OCI-LY3 (cell line): ENCODE results near the gene RBM20.
A peak's percentile ranks its signal among the peaks of the same experiment; 100 is the strongest.
"Not testable (repeated sequence)": the region's sequence is repeated elsewhere in the genome, so short reads cannot be mapped to it uniquely, and the experiment has no call there.

ENCODE experiments used
- H2AFZ ChIP-seq: fragments of 200-600, 300-600 bp; shearing (Covaris generic); 2 replicates; pipeline ENCODE4 v1.6.0; 2014; ENCODE audit warnings: antibody characterized with exemption, low read depth, low read length
- H3K27ac ChIP-seq: fragments of 200-600, 300-600 bp; sonication (generic); 2 replicates; pipeline ENCODE4 v1.5.1; 2014; ENCODE audit warnings: mild to moderate bottlenecking, low read length, moderate library complexity, mixed read lengths
- H3K27me3 ChIP-seq: fragments of 200-600, 300-600 bp; sonication (generic); 2 replicates; pipeline ENCODE4 v1.6.1; 2014; ENCODE audit warnings: low read depth, low read length, mixed read lengths
- H3K36me3 ChIP-seq: fragments of 200-600, 300-600 bp; sonication (generic); replicated peaks from 2 replicates; pipeline ENCODE3; 2014; ENCODE audit warnings: low read depth, low read length, mixed read lengths
- H3K4me1 ChIP-seq: fragments of 300-600, 200-600 bp; sonication (generic); 2 replicates; pipeline ENCODE4 v1.6.1; 2014; ENCODE audit warnings: low read length, mixed read lengths
- H3K4me2 ChIP-seq: fragments of 200-600, 300-600 bp; sonication (generic); 2 replicates; pipeline ENCODE4 v1.6.1; 2014; ENCODE audit warnings: low read length, mixed read lengths
- H3K4me3 ChIP-seq: fragments of 300-600, 200-600 bp; sonication (generic); 2 replicates; pipeline ENCODE4 v1.5.1; 2014; ENCODE audit warnings: antibody characterized with exemption, mild to moderate bottlenecking, low read length, moderate library complexity
- H3K79me2 ChIP-seq: fragments of 300-600, 200-600 bp; shearing (Covaris generic); 2 replicates; pipeline ENCODE4 v1.6.1; 2014; ENCODE audit warnings: mild to moderate bottlenecking, low read length, mixed read lengths
- H3K9ac ChIP-seq: fragments of 300-600, 200-600 bp; shearing (Covaris generic); 2 replicates; pipeline ENCODE4 v1.6.0; 2014; ENCODE audit warnings: mild to moderate bottlenecking, low read length, moderate library complexity
- H3K9me3 ChIP-seq: fragments of 200-600, 300-600 bp; shearing (Covaris generic); 2 replicates; pipeline ENCODE4 v1.6.1; 2014; ENCODE audit warnings: low read length, mixed read lengths; ENCODE audit not compliant: insufficient read depth
- H4K20me1 ChIP-seq: fragments of 200-600, 300-600 bp; sonication (generic); 2 replicates; pipeline ENCODE4 v1.6.1; 2016; ENCODE audit warnings: low read length, mixed read lengths; ENCODE audit not compliant: insufficient read depth
- CTCF ChIP-seq: fragments of 200-600, 300-600 bp; sonication (generic); IDR thresholded peaks from 2 replicates; pipeline ENCODE4 v1.5.1; 2014; ENCODE audit warnings: antibody characterized with exemption, low read length, low read depth
- EZH2phosphoT487 ChIP-seq: fragments of 200-600 bp; shearing (Covaris generic); IDR thresholded peaks from 2 replicates; pipeline ENCODE4 v1.6.1; 2018; ENCODE audit warnings: antibody characterized with exemption, mixed run types, low read depth

Gene RBM20

GRCh38 chr10:110864662-110865140 lies 220.6 kb downstream of the RBM20 start:
- Histone ChIP-seq H3K4me1 (peaks cover 94% of the 10 kb centered on the region), H3K36me3 (no peaks in the 10 kb centered on the region), H4K20me1 (no peaks in the 10 kb centered on the region), H3K9ac (peak overlapping the region; percentile 54), H3K27me3 (no peaks in the 10 kb centered on the region), H3K4me3 (peak overlapping the region; percentile 47), H2AFZ (peak overlapping the region; percentile 36; the same call in 1 of the 2 replicates), H3K9me3 (no peaks in the 10 kb centered on the region), H3K4me2 (peak overlapping the region; percentile 82), H3K27ac (peak overlapping the region; percentile 98), H3K79me2 (no peaks in the 10 kb centered on the region)
- TF ChIP-seq CTCF (no peak), EZH2phosphoT487 (no peak)

GRCh38 chr10:110865186-110865808 lies 221.2 kb downstream of the RBM20 start:
- TF ChIP-seq CTCF: no peak
- no peak for TF ChIP-seq EZH2phosphoT487
- Histone ChIP-seq H3K9ac (peak overlapping the region; percentile 54), H3K27ac (peak overlapping the region; percentile 98), H4K20me1 (no peaks in the 10 kb centered on the region), H3K79me2 (no peaks in the 10 kb centered on the region), H3K4me2 (peak overlapping the region; percentile 82), H3K9me3 (no peaks in the 10 kb centered on the region), H3K27me3 (no peaks in the 10 kb centered on the region), H3K36me3 (no peaks in the 10 kb centered on the region), H3K4me3 (peak overlapping the region; percentile 47), H2AFZ (no peak overlapping the region), H3K4me1 (peaks cover 88% of the 10 kb centered on the region)

GRCh38 chr10:110865809-110866482 lies 221.8 kb downstream of the RBM20 start:
- H2AFZ ChIP-seq: no peak overlapping the region
- no peaks in the 10 kb centered on the region for H3K36me3 ChIP-seq
- no peaks in the 10 kb centered on the region for H3K9me3 ChIP-seq
- TF ChIP-seq EZH2phosphoT487: no peak
- no peak for TF ChIP-seq CTCF
- H3K79me2 ChIP-seq: no peaks in the 10 kb centered on the region
- peak overlapping the region; percentile 47 for H3K4me3 ChIP-seq
- peak overlapping the region; percentile 82 for H3K4me2 ChIP-seq
- H3K27ac ChIP-seq: peak overlapping the region; percentile 98
- no peaks in the 10 kb centered on the region for H3K27me3 ChIP-seq
- no peaks in the 10 kb centered on the region for H4K20me1 ChIP-seq
- H3K4me1 ChIP-seq: peaks cover 85% of the 10 kb centered on the region
- peak overlapping the region; percentile 58 for H3K9ac ChIP-seq

GRCh38 chr10:110867011-110867806 lies 223.1 kb downstream of the RBM20 start:
- H3K4me2 ChIP-seq: peak overlapping the region; percentile 82
- peak overlapping the region; percentile 58 for H3K9ac ChIP-seq
- peak overlapping the region; percentile 98 for H3K27ac ChIP-seq
- H4K20me1 ChIP-seq, H3K27me3 ChIP-seq, H3K36me3 ChIP-seq, H3K79me2 ChIP-seq, H3K9me3 ChIP-seq: not testable (repeated sequence)
- H2AFZ ChIP-seq: 0 out of 2 replicates have a peak overlapping the region, but pooled peaks have one; percentile 3
- peaks cover 76% of the 10 kb centered on the region for H3K4me1 ChIP-seq
- H3K4me3 ChIP-seq: peak overlapping the region; percentile 41
